DND-41 (cell line): Measurements from ENCODE around the gene DOCK4.

Source experiments
- CTCF ChIP-seq: IDR thresholded peaks from 2 replicates; pipeline ENCODE4 v1.5.1; 2012; ENCODE audit warnings: borderline replicate concordance, low read length, moderate library complexity, mild to moderate bottlenecking; ENCODE audit not compliant: poor library complexity, severe bottlenecking; ENCODE audit errors: extremely low read depth
- EZH2 ChIP-seq: IDR thresholded peaks from 3 replicates; pipeline ENCODE4 v1.6.1; 2012; ENCODE audit warnings: borderline replicate concordance, low read depth, mild to moderate bottlenecking, moderate library complexity, low read length, inconsistent platforms; ENCODE audit not compliant: severe bottlenecking

GRCh38 chr7:112190120-112190519 is 16.1 kb downstream of the DOCK4 start:
- TF ChIP-seq EZH2 (no peak), CTCF (no peak)
